Transverse colon (tissue), 4 donors: ENCODE measurements around the gene TMEM240. TPM values are rescaled to one million over a fixed set of nuclear protein-coding genes. Genes with fewer than 3 reads are reported as not detected.
"Not testable (repeated sequence)": the region's sequence is repeated elsewhere in the genome, so short reads cannot be mapped to it uniquely, and the experiment has no call there.

Experiments
- DNase-seq: peaks from one replicate; pipeline ENCODE4 v3.0.0-alpha.2; 2019
- H3K27ac ChIP-seq, 4 donors: fragments of 200-600 bp; sonication (generic); 2 replicates each; pipeline ENCODE4 v1.5.1; 2016 to 2018; ENCODE audit warnings: inconsistent platforms in 4 of 4
- H3K27me3 ChIP-seq: fragments of 200-600 bp; sonication (generic); 2 replicates; pipeline ENCODE4 v1.5.1; 2017; ENCODE audit warnings: inconsistent platforms
- H3K36me3 ChIP-seq, 4 donors: fragments of 200-600 bp; sonication (generic); 2 replicates each; pipeline ENCODE4 v1.5.1; 2017 to 2019; ENCODE audit warnings: inconsistent platforms in 4 of 4
- H3K4me1 ChIP-seq, 4 donors: fragments of 200-600 bp; sonication (generic); 2 replicates each; pipeline ENCODE4 v1.5.1; 2017 to 2020; ENCODE audit warnings: inconsistent platforms in 4 of 4
- H3K4me3 ChIP-seq, 4 donors: fragments of 200-600 bp; sonication (generic); 1 replicate in 1 of 4; 2 replicates in 3 of 4; pipeline versions ENCODE4 v1.5.1 to v1.6.1; 2017 to 2019; ENCODE audit warnings: inconsistent platforms in 4 of 4
- H3K9me3 ChIP-seq, 2 donors: fragments of 200-600 bp; sonication (generic); 2 replicates each; pipeline ENCODE4 v1.5.1; 2017 to 2019; ENCODE audit warnings: inconsistent platforms in 2 of 2
- EP300 ChIP-seq: sonication (generic); formaldehyde crosslinking; IDR thresholded peaks from one replicate; pipeline ENCODE4 v1.6.1; 2017; ENCODE audit warnings: antibody characterized with exemption, low read depth
- POLR2A ChIP-seq: fragments of 450-650 bp; IDR thresholded peaks from one replicate; pipeline ENCODE4 v1.6.1; 2016; ENCODE audit warnings: antibody characterized with exemption, mild to moderate bottlenecking, moderate library complexity
- POLR2AphosphoS5 ChIP-seq, 3 donors: sonication (generic); formaldehyde crosslinking; IDR thresholded peaks; one replicate each; pipeline ENCODE4 v1.6.1; 2016; ENCODE audit warnings: antibody characterized with exemption in 3 of 3
- WGBS, 2 donors: methylation state at CpG; one replicate each; pipeline ENCODE4 v1.1.5; 2018; ENCODE audit warnings: low coverage in 1 of 2; 5-methylcytosine and 5-hydroxymethylcytosine counted together
- in situ Hi-C, 4 donors: fragments of 200-750 bp; cut with MboI; loops; one replicate each; pipeline versions ENCODE4 v1.15.0 to v1.15.1; 2017; ENCODE audit warnings: low sequenced_read_pairs in 3 of 4, low pct_ligation_motif_present in 1 of 4, low pct_unique_long_range_greater_than_20kb in 1 of 4
- intact Hi-C: fragments of 100-400 bp; cut with DNase I; formaldehyde crosslinking; loops from one replicate; pipeline ENCODE4 v1.15.1; 2023; ENCODE audit warnings: low total_unique reads
- total RNA-seq, 4 donors: library from RNA; depleted of rRNA; stranded (reverse); fragments of >200 nt; gene quantifications; one replicate each; pipeline ENCODE4 v1.1.0, GENCODE V29; 2016
- TF ChIP-seq, protein P1 (sequence below), 5 experiments: fragments of 200-600 bp in 3 of 5; fragments of 450-650 bp in 2 of 5; sonication (generic) in 3 of 5; IDR thresholded peaks; 1 replicate in 2 of 5; 2 replicates in 3 of 5; pipeline ENCODE4 v1.5.1; 2016 to 2017; ENCODE audit warnings: antibody characterized with exemption in 5 of 5, inconsistent platforms in 3 of 5, mild to moderate bottlenecking in 2 of 5, moderate library complexity in 1 of 5

TMEM240 gene
- total RNA-seq, 4 donors from 2014 or later: 3.8 to 27.3 (median 4.2) TPM; not detected in 1

DNA sequence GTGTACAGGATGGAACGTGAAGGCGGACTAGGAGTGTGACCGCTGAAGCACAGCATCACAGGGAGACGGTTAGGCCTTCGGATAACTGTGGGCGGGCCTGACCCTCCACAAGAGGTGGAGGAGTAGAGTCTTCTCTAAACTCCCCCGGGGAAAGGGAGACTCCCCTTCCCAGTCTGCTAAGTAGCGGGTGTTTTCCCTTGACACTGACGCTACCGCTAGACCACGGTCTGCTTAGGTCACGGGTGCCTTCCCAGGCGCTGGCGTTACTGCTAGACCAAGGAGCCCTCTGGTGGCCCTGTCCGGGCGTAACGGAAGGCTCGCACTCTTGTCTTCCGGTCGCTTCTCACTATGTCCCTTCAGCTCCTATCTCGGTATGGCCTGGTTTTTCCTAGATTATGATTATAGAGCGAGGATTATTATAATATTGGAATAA, 35.0 kb downstream of the TMEM240 start:
- Histone ChIP-seq H3K27ac (peak overlapping the region; percentile 79 to 85 (median 84)), H3K4me3 (peak overlapping the region in 1 of 4 donors; percentile 29)
- H3K27me3 ChIP-seq, intact Hi-C loops, H3K4me1 ChIP-seq, H3K36me3 ChIP-seq, in situ Hi-C loops, H3K9me3 ChIP-seq: not testable (repeated sequence)
- TF ChIP-seq, protein P1, sequence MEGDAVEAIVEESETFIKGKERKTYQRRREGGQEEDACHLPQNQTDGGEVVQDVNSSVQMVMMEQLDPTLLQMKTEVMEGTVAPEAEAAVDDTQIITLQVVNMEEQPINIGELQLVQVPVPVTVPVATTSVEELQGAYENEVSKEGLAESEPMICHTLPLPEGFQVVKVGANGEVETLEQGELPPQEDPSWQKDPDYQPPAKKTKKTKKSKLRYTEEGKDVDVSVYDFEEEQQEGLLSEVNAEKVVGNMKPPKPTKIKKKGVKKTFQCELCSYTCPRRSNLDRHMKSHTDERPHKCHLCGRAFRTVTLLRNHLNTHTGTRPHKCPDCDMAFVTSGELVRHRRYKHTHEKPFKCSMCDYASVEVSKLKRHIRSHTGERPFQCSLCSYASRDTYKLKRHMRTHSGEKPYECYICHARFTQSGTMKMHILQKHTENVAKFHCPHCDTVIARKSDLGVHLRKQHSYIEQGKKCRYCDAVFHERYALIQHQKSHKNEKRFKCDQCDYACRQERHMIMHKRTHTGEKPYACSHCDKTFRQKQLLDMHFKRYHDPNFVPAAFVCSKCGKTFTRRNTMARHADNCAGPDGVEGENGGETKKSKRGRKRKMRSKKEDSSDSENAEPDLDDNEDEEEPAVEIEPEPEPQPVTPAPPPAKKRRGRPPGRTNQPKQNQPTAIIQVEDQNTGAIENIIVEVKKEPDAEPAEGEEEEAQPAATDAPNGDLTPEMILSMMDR (IDR thresholded peaks at IDR 0.05): peak; percentile 13 to 42 (median 23)
- TF ChIP-seq POLR2AphosphoS5 (IDR thresholded peaks at IDR 0.05): peak in 1 of 3 donors; percentile 1
- WGBS, 2 donors: 3 to 4% methylated on average over 5 to 14 of the region's 22 CpGs
- peak; percentile 64 for DNase-seq

DNA sequence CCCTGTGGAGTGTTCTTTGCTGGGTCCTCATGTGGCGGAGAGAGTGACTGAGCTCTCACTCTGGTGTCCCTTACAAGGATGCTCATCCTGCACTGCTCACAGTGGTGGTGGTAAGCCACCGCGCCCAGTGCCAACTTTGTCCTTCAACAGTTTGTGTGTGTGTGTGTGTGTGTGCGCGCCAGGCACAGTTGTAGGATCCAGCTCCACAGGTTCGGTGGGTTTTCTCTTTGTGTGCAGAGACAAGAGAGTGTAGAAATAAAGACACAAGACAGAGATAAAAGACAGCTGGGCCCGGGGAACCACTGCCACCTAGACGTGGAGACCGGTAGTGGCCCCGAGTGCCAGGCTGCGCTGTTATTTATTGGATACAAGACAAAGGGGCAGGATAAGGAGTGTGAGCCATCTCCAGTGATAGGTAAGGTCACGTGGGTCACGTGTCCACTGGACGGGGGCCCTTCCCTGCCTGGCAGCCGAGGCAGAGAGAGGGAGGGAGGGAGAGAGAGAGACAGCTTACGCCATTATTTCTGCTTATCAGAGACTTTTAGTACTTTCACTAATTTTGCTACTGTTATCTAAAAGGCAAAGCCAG, 35.6 kb downstream of the TMEM240 start:
- peak overlapping the region in 1 of 4 donors; percentile 29 for H3K4me3 ChIP-seq
- H3K9me3 ChIP-seq, intact Hi-C loops, in situ Hi-C loops, H3K27me3 ChIP-seq, H3K36me3 ChIP-seq, H3K4me1 ChIP-seq: not testable (repeated sequence)
- WGBS, 2 donors: 25% methylated on average over 16 of the region's 16 CpGs; no CpG with 5 or more reads in 1 of the 2 donors
- DNase-seq: peak; percentile 84
- peak overlapping the region; percentile 79 to 85 (median 84) for H3K27ac ChIP-seq
- TF ChIP-seq POLR2A (peak; percentile 33), POLR2AphosphoS5 (IDR thresholded peaks at IDR 0.05) (peak in 1 of 3 donors; percentile 14)
- TF ChIP-seq, protein P1 (IDR thresholded peaks at IDR 0.05): peak; percentile 64 to 89 (median 80)

DNA sequence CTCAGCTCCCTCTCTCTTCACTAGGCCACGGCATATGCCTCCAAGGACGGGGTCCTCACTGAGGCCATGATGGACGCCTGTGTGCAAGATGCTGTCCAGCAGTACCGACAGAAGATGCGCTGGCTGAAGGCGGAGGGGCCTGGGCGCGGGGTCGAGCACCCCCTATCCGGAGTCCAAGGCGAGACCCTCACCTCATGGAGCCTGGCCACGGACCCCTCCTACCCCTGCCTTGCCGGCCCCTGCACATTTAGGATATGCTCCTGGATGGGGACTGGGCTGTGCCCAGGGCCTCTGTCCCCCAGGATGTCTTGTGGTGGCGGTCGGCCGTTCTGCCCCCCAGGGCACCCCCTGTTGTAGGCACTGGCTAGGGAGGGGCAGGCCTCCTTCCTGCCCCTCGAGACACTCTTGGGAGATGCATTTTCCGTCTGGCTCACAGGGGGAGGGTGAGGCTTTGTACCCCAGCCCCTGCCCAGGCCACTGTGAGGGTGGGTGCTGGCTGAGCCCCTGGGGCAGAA, 44.9 kb downstream of the TMEM240 start:
- H3K9me3 ChIP-seq, H3K4me3 ChIP-seq, H3K4me1 ChIP-seq, DNase-seq, H3K27me3 ChIP-seq, H3K27ac ChIP-seq, intact Hi-C loops, in situ Hi-C loops: not testable (repeated sequence)
- 96% methylated on average over 13 of the region's 18 CpGs; no CpG with 5 or more reads in 1 of the 2 donors for WGBS, 2 donors
- peaks cover 0 to 27% (median 8%) of the 10 kb centered on the region in 4 donors for H3K36me3 ChIP-seq

GRCh38 chr1:1494311-1494710, 46.1 kb downstream of the TMEM240 start:
- in situ Hi-C loops, H3K4me1 ChIP-seq, DNase-seq, H3K9me3 ChIP-seq, intact Hi-C loops, H3K27me3 ChIP-seq, H3K27ac ChIP-seq, H3K4me3 ChIP-seq: not testable (repeated sequence)
- WGBS, 2 donors: 95% methylated on average over 22 of the region's 22 CpGs; no CpG with 5 or more reads in 1 of the 2 donors
- peaks cover 0 to 39% (median 13%) of the 10 kb centered on the region in 4 donors for H3K36me3 ChIP-seq

DNA sequence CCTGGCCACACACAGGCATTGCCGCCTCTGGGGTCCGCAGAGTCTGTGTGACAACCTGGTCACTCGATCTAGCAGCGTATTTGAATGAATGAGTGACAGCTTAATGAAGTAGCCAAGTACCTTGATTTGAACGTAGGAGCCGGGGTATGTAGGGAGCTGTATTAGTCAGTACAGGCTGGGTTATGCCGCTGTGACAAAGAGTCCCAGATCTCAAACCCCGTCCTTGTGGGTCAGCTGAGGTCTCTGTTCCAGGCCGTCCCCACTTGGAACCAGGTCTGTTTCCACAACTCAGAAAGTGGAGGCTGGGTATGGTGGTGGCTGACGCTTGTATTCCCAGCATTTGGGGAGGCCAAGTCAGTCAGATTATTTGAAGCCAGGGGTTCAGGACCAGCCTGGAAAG, 48.8 kb downstream of the TMEM240 start:
- Histone ChIP-seq H3K27me3 (no peaks in the 10 kb centered on the region), H3K9me3 (peaks cover 0 to 8% of the 10 kb centered on the region in 2 donors), H3K4me3 (no peak overlapping the region), H3K27ac (no peak overlapping the region), H3K36me3 (peaks cover 0 to 55% (median 17%) of the 10 kb centered on the region in 4 donors), H3K4me1 (no peaks in the 10 kb centered on the region)
- in situ Hi-C loops: no loop called here
- DNase-seq: no peak
- WGBS, 2 donors: 95% methylated on average over 10 of the region's 10 CpGs; no CpG with 5 or more reads in 1 of the 2 donors
- intact Hi-C loops: no loop called here
- TF ChIP-seq, protein P1 (IDR thresholded peaks at IDR 0.05): no peak
- TF ChIP-seq POLR2AphosphoS5 (IDR thresholded peaks at IDR 0.05) (no peak), POLR2A (no peak), EP300 (no peak)
